Effector memory CD8-positive, alpha-beta T cell (primary cell): ENCODE data around the gene M6PR.

Experiments
- ATAC-seq: fragments of 150-1000 bp; cut with Tn5 transposase; replicated peaks from 2 replicates; pipeline ENCODE4 v1.10.0; 2021; ENCODE audit warnings: mild to moderate bottlenecking, moderate library complexity
- DNase-seq, 3 experiments: peaks; one replicate each; pipeline ENCODE4 v3.0.0; 2021
- H3K27ac Mint-ChIP-seq, 2 donors: one replicate each; pipeline ENCODE4 v1.8.0; 2022; ENCODE audit warnings: mild to moderate bottlenecking in 2 of 2, mixed read lengths in 2 of 2, moderate library complexity in 2 of 2
- H3K27me3 Mint-ChIP-seq, 2 donors: one replicate each; pipeline ENCODE4 v1.8.0; 2022; ENCODE audit warnings: mixed read lengths in 2 of 2
- H3K36me3 Mint-ChIP-seq: one replicate; pipeline ENCODE4 v1.8.0; 2022; ENCODE audit warnings: mild to moderate bottlenecking, moderate library complexity, mixed read lengths; ENCODE audit not compliant: insufficient read depth
- H3K4me1 Mint-ChIP-seq, 2 donors: one replicate each; pipeline ENCODE4 v1.8.0; 2022; ENCODE audit warnings: low read depth in 2 of 2, mixed read lengths in 2 of 2
- H3K4me3 Mint-ChIP-seq, 2 donors: one replicate each; pipeline ENCODE4 v1.8.0; 2022; ENCODE audit warnings: mild to moderate bottlenecking in 2 of 2, mixed read lengths in 2 of 2, moderate library complexity in 2 of 2
- H3K9me3 Mint-ChIP-seq, 2 donors: one replicate each; pipeline ENCODE4 v1.8.0; 2022; ENCODE audit warnings: mixed read lengths in 2 of 2
- total RNA-seq, 9 experiments: gene quantifications; one replicate each; lab custom pipeline; 2026; lab: John Stamatoyannopoulos, UW

M6PR gene
- total RNA-seq = 85.2 to 237 (median 176) reads per million in 9 experiments

DNA sequence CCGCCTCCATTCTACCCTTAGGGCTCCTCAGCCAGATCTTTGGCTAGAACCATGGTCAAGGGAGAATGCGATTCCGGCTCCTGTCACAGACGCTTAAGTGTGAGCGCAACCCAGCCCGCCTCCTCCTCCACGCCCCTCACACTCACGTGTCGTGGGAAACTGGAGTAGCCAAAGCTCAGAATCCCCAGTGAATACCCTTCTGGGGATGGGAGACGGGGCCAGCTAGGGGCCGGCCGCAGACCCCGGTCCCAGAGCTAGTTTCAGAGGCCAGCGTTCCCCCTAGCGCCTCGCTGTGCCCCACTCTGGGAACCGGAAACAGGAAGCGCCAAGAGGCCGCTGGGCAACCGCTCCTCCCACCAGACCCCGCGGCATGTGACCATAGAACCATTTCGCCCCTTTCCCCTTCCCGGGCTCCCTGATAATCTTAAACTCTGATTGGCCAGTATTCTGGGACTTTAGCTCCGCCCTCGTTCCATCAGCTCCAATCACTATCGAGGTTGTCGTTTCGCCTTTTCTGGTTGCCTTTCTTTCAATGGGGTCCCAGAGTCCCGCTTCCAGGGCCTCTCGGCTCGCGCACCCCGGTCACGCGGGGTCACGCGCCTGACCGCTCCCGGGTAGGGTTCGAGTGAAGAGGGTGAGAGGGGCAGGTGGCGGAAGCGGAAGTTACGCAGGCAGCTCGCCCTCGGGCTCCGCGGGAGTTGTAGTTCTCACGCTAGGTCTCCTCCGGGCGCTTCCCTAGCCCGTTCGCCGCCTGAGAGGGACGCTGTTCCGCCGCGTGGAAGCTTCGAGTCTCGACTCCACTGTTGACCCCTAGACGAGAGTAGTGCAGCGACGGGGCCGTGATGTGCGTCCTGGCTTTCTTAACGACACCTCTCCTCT is at the start of gene M6PR:
Gene M6PR (minus strand): TSS at position 304 of the 879 bp plus-strand sequence. CDS start 3,241 bp downstream, outside the sequence.
- Mint-ChIP-seq H3K4me1 (peaks cover 50 to 77% of the 10 kb centered on the region in 2 donors), H3K27ac (peak within 1 kb of the TSS; percentile 95 to 99), H3K9me3 (no peaks in the 10 kb centered on the region), H3K27me3 (no peaks in the 10 kb centered on the region), H3K36me3 (peaks cover 37% of the 10 kb centered on the region), H3K4me3 (peak within 1 kb of the TSS; percentile 91 to 92)
- ATAC-seq = peak; percentile 65
- peak; percentile 81 to 85 (median 82) for DNase-seq

DNA sequence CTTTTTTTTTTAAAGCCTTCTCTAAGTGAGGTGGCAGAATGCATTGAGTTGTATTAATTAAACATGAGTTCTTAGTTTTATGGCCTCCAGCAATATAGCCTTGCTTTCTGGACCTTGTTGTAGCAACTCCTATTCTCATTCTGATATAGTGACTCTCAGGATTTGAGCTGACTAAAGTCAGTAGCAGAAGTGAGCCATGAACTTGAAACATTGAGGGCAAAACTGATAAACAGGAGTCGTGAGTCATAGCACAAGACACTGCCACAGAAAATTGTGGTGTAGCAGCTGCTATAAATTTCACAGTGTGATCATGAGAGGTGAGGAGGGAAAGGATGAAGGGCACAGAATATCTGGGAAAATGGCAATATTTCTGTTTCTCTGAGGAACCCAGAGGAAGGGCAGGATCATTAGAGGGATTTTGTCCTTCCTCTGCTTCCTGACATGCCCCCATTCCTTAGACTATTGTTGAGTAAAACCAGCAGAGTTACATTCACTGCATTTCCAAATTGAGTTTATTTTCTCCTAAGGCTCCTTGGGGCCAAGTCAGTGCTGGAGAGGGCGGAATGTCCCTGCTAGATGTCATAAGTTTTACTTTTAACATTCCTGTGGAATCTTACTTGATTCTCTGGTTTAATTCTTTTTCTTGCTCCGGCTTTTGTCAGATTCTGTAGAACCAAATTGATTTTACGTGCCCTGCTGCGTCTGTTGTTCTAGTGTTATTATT is 47.4 kb upstream of the M6PR start:
- DNase-seq (no peak), ATAC-seq (peak; percentile 71)
- Mint-ChIP-seq H3K27ac (peak overlapping the region; percentile 90 to 94), H3K9me3 (no peaks in the 10 kb centered on the region), H3K27me3 (no peaks in the 10 kb centered on the region), H3K4me3 (peak overlapping the region; percentile 87 to 88), H3K36me3 (peaks cover 88% of the 10 kb centered on the region), H3K4me1 (peaks cover 63 to 81% of the 10 kb centered on the region in 2 donors)

DNA sequence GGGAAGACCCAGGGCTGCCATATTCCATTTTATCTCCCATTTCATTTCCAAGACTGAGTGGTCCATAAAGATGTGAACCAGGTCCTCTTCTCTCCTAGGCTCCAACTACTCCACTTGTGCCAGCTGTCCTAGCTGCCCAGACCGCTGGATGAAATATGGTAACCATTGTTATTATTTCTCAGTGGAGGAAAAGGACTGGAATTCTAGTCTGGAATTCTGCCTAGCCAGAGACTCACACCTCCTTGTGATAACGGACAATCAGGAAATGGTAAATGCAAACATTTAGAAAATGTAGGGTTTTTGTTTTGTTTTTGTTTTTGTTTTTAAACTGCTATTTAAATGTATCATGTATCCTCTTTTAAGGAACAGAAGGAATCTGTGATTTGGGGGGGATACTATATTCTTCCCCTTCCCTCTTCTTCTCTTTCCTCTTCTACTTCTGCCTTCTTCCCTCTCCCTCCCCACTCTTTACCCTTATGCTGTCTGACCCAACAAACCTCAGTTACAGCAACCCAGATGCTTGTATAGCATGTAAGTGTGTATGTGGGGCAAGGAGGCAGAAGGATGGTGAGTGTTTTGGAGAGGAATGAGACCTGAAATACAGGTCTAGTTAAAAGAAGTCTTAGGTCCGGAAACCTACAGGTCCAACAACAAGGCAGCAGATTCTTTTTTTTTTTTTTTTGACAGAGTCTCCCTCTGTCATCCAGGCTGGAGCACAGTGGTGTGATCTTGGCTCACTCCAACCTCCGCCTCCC is 45.8 kb upstream of the M6PR start:
- no peak for ATAC-seq
- Mint-ChIP-seq H3K9me3 (no peaks in the 10 kb centered on the region), H3K27me3 (no peaks in the 10 kb centered on the region), H3K4me3 (peak overlapping the region; percentile 87 to 88), H3K27ac (peak overlapping the region; percentile 90 to 94), H3K36me3 (peaks cover 75% of the 10 kb centered on the region), H3K4me1 (peaks cover 55 to 71% of the 10 kb centered on the region in 2 donors)
- DNase-seq = no peak

DNA sequence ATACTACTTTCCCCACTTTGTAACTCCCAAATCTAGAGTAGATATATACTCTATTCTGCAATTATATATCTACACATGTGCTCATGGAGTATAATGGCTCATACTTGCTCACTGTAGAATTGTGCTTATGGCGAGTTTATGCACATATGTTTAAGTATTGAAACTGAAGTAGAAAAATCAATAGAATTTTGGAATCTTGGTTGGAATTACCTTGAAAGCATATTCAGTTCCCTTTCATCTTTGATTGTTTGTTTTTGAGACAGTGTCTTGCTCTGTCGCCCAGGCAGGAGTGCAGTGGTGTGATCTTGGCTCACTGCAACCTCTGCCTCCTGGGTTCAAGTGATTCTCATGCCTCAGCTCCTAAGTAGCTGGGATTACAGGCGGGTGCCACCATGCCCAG is 44.4 kb upstream of the M6PR start:
- no peaks in the 10 kb centered on the region for H3K9me3 Mint-ChIP-seq
- H3K4me3 Mint-ChIP-seq = peak overlapping the region; percentile 87 to 88
- peak overlapping the region; percentile 90 to 94 for H3K27ac Mint-ChIP-seq
- DNase-seq (no peak), ATAC-seq (no peak)
- H3K36me3 Mint-ChIP-seq = peaks cover 71% of the 10 kb centered on the region
- H3K4me1 Mint-ChIP-seq = peaks cover 49 to 61% of the 10 kb centered on the region in 2 donors
- no peaks in the 10 kb centered on the region for H3K27me3 Mint-ChIP-seq

DNA sequence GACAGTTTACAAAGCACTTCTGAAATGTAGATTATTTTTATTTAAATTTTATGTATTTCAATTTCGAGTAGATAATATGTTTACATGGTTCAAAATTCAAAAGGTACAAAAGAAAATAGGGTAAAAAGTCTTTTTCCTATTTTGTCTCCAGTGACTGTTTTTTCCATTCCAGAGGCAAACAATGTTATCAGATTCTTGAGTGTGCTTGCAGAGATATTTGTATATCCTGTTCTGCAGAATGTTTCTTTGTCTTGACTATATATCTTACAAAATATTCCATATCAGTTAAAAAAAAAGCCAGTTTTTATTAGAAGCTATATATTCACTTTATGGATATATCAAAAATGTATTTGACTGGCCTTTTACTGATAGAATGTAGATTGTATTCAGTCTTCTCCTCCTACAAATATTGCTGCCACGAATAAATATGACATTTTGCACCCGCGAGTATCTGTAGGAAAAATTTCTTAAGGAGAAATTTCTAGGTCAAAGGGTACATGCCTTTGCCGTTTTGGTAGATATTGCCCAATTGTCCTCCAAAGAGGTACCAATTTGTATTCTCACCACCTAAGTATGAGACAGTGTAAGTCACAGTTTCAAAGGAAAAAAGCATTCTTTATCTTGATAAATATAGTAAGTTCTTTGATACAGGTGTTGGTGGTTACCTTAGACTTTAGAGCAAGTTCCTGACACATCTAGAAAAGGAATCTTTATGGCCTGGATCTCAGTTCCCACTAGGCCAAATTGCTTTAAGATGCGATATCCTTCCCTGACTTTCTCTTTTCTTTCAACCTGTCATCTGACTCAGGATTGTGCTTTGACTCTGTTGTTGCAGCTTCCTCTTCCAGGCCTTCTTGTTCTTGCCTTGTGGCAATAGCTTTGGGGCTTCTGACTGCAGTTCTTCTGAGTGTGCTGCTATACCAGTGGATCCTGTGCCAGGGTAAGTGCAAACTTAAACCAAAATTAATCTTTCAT is 42.2 kb upstream of the M6PR start:
- DNase-seq (no peak), ATAC-seq (peak; percentile 22)
- H3K36me3 Mint-ChIP-seq = peaks cover 53% of the 10 kb centered on the region
- no peaks in the 10 kb centered on the region for H3K27me3 Mint-ChIP-seq
- peaks cover 46 to 60% of the 10 kb centered on the region in 2 donors for H3K4me1 Mint-ChIP-seq
- peak overlapping the region; percentile 87 to 88 for H3K4me3 Mint-ChIP-seq
- H3K9me3 Mint-ChIP-seq = peaks cover 0 to 2% of the 10 kb centered on the region in 2 donors
- H3K27ac Mint-ChIP-seq = peak overlapping the region; percentile 90 to 94

DNA sequence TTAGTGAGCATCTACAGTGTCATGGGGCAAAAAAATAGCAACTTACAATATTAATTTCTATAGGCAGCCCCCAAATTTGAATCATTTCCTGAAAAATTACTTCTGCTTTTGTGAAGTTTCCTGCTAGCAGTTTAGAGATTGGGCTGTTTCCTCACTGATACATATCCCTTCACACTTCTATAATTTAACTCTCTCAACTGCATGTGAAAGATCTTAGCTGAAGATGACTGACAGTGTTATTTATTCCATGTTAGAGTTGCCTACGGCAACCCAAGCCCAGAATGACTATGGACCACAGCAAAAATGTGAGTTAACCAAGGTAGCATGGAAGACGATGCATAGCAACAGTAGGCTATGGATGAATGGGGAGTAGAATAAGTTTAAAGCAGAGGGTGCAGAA is 40.0 kb upstream of the M6PR start, which contains the start of gene KLRG1:
Gene KLRG1 (plus strand): TSS at position 134 of the 400 bp plus-strand sequence. CDS start 90 bp downstream, at position 224.
- ATAC-seq (peak; percentile 72), DNase-seq (peak in 1 of 3 experiments; percentile 25)
- Mint-ChIP-seq H3K27me3 (no peaks in the 10 kb centered on the region), H3K27ac (peak within 1 kb of the TSS; percentile 89), H3K4me3 (peak within 1 kb of the TSS; percentile 75 to 88), H3K9me3 (peaks cover 0 to 5% of the 10 kb centered on the region in 2 donors), H3K36me3 (peaks cover 33% of the 10 kb centered on the region), H3K4me1 (peaks cover 39 to 56% of the 10 kb centered on the region in 2 donors)

DNA sequence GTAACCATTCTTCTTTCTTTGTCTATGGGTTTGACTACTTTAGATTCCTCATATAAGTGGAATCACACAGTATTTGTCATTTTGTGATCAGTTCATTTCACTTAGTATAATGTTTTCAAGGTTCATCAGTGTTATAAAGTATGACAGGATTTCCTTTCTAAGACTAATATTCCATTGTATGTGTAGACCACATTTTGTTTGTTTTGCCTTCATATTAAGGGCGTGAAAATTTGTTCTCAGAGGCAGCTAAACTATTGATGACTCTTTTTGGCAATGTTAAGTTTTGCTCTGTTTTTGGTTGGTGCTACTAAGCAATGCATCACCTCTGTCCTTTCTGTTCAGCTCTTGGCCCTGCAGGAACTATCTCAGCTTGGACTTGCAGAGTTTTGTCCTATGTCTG is 38.2 kb upstream of the M6PR start:
- peaks cover 0 to 5% of the 10 kb centered on the region in 2 donors for H3K9me3 Mint-ChIP-seq
- H3K4me3 Mint-ChIP-seq = peak overlapping the region; percentile 75 to 88
- DNase-seq = no peak
- H3K36me3 Mint-ChIP-seq = peaks cover 16% of the 10 kb centered on the region
- peak; percentile 42 for ATAC-seq
- no peaks in the 10 kb centered on the region for H3K27me3 Mint-ChIP-seq
- H3K27ac Mint-ChIP-seq = peak overlapping the region; percentile 89
- H3K4me1 Mint-ChIP-seq = peaks cover 37 to 53% of the 10 kb centered on the region in 2 donors

DNA sequence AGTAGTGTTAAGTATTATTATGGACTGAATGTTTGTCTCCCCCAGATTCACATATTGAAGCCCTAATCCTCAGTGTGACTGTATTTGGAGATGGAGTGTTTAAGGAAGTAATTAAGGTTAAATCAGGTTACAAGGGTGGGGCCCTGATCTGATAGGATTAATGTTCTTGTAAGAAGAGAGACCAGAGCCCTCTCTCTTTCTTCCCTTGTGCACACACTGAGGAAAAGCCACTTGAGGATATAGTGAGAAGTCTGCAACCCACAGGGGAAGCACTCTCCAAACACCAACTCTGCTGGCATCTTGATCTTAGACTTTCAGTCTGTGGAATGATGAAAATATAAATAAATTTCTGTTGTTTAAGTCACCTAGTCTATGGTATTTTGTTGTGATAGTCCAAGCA is 37.7 kb upstream of the M6PR start:
- Mint-ChIP-seq H3K36me3 (peaks cover 13% of the 10 kb centered on the region), H3K27me3 (no peaks in the 10 kb centered on the region), H3K4me3 (peak overlapping the region; percentile 75 to 88), H3K27ac (peak overlapping the region; percentile 89), H3K9me3 (peaks cover 0 to 5% of the 10 kb centered on the region in 2 donors), H3K4me1 (peaks cover 35 to 50% of the 10 kb centered on the region in 2 donors)
- ATAC-seq (no peak), DNase-seq (no peak)

DNA sequence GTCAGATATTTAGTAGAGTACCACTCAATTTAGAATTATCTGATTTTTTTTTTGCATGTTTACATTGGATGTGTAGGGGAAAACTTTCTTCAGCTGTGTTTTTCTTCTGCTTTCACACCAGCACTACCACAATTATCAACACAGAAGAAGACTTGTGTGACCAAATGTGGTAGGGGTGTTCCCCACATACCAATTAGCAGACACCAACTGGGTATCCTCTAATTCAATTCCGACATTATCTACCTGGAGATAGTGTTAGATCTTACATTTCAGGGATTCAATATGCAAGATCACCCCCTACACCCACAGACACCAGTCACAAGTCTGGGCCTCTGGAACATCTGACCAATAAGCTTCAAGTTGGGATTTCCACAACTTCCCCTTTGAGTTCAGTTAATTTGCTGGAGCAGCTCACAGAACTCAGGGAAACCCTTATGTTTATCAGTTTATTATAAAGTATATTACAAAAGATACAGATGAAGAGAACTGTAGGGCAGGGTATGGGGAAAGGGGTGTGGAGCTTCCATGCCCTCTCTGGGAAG is 35.8 kb upstream of the M6PR start:
- Mint-ChIP-seq H3K27me3 (no peaks in the 10 kb centered on the region), H3K4me3 (peak overlapping the region; percentile 33 to 45), H3K36me3 (peaks cover 13% of the 10 kb centered on the region), H3K4me1 (peaks cover 35 to 46% of the 10 kb centered on the region in 2 donors), H3K27ac (peak overlapping the region; percentile 70 to 89), H3K9me3 (peaks cover 0 to 7% of the 10 kb centered on the region in 2 donors)
- ATAC-seq (peak; percentile 34), DNase-seq (no peak)

DNA sequence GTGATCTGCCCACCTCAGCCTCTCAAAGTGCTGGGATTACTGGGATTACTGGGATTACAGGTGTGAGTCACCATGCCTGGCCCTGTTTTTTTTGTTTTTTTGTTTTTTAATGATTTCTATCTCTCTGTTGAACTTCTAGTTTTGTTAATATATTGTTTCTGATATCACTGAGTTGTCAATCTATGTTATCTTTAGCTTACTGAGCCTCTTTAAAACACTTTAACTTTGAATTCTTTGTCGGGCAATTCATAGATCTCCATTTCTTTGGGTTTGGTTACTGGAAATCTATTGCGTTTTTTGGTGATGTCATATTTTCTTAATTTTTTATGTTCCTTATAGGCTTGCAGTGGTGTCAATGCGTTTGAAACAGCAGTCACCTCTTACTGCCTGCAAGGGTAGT is 30.7 kb upstream of the M6PR start:
- Mint-ChIP-seq H3K9me3 (peaks cover 2 to 5% of the 10 kb centered on the region in 2 donors), H3K4me1 (peaks cover 8 to 29% of the 10 kb centered on the region in 2 donors), H3K27ac (no peak overlapping the region), H3K36me3 (no peaks in the 10 kb centered on the region), H3K4me3 (no peak overlapping the region), H3K27me3 (no peaks in the 10 kb centered on the region)
- no peak for DNase-seq
- no peak for ATAC-seq

DNA sequence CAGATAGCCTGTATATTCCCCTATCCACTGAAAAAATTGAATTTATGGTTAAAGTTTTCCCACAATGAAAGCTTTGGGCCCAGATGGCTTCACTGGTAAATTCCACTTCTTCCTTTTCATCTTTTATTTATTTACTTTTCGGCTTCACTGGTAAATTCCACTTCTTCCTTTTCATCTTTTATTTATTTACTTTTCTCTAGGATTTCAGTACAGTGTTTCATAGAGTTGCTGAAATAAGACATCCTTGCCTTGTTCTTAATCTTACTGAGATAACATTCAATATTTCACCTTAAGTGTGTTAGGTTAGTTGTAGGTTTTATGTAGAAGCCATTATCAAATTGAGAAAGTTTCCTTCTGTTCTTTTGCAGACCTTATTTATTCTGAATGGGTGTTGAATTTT is 21.0 kb upstream of the M6PR start:
- Mint-ChIP-seq H3K4me3 (peak overlapping the region in 1 of 2 donors; percentile 16), H3K27me3 (no peaks in the 10 kb centered on the region), H3K4me1 (peaks cover 3 to 9% of the 10 kb centered on the region in 2 donors), H3K36me3 (no peaks in the 10 kb centered on the region), H3K9me3 (peaks cover 0 to 8% of the 10 kb centered on the region in 2 donors), H3K27ac (peak overlapping the region; percentile 16 to 76)
- ATAC-seq (no peak), DNase-seq (no peak)
